Naive B cell (primary cell): ENCODE results near the gene PPP1R1B. TPM values are rescaled to one million over a fixed set of nuclear protein-coding genes. Genes with fewer than 3 reads are reported as not detected.

Experiments
- ATAC-seq, 2 donors: fragments of 150-1000 bp; cut with Tn5 transposase; 2 replicates each; pipeline ENCODE4 v1.10.0; 2021; ENCODE audit warnings: low read depth in 2 of 2, mild to moderate bottlenecking in 2 of 2, moderate library complexity in 2 of 2
- DNase-seq: peaks from one replicate; pipeline ENCODE4 v3.0.0; 2022
- H3K27ac Mint-ChIP-seq, 6 donors: one replicate each; pipeline ENCODE4 v1.8.0; 2020 to 2022; ENCODE audit warnings: mild to moderate bottlenecking in 6 of 6, mixed read lengths in 6 of 6, moderate library complexity in 5 of 6, inconsistent platforms in 2 of 6
- H3K27me3 Mint-ChIP-seq, 3 donors: one replicate each; pipeline ENCODE4 v1.8.0; 2021 to 2022; ENCODE audit warnings: mixed read lengths in 3 of 3, mild to moderate bottlenecking in 1 of 3
- H3K36me3 Mint-ChIP-seq, 2 donors: one replicate each; pipeline ENCODE4 v1.8.0; 2020 to 2022; ENCODE audit warnings: mixed read lengths in 2 of 2, inconsistent platforms in 1 of 2, mild to moderate bottlenecking in 1 of 2
- H3K4me1 Mint-ChIP-seq, 3 donors: one replicate each; pipeline ENCODE4 v1.8.0; 2020 to 2022; ENCODE audit warnings: mixed read lengths in 3 of 3, inconsistent platforms in 1 of 3, mild to moderate bottlenecking in 1 of 3, moderate library complexity in 1 of 3
- H3K4me3 Mint-ChIP-seq, 8 donors: one replicate each; pipeline ENCODE4 v1.8.0; 2020 to 2022; ENCODE audit warnings: mild to moderate bottlenecking in 8 of 8, mixed read lengths in 8 of 8, moderate library complexity in 8 of 8, inconsistent platforms in 2 of 8
- H3K9me3 Mint-ChIP-seq, 7 donors: one replicate each; pipeline ENCODE4 v1.8.0; 2020 to 2022; ENCODE audit warnings: mixed read lengths in 7 of 7, mild to moderate bottlenecking in 5 of 7, inconsistent platforms in 2 of 7, moderate library complexity in 1 of 7
- polyA plus RNA-seq, 6 donors: library from polyadenylated mRNA; unstranded; fragments of 300-500 nt; fragmentation: Illumina TruSeq; gene quantifications; one replicate each; pipeline ENCODE4 v1.2.3, GENCODE V29; 2021; ENCODE audit warnings: low read depth in 6 of 6

PPP1R1B gene
- polyA plus RNA-seq, 6 donors from 2014 or later: 0.12 TPM; not detected in 5

- H3K27me3 Mint-ChIP-seq: no peaks in the 10 kb centered on the region
- DNase-seq (peak; percentile 54), ATAC-seq (peak; percentile 60 to 68)
- no peaks in the 10 kb centered on the region for H3K9me3 Mint-ChIP-seq
- peaks cover 80 to 84% (median 80%) of the 10 kb centered on the region in 3 donors for H3K4me1 Mint-ChIP-seq
- H3K4me3 Mint-ChIP-seq: peak overlapping the region; percentile 33 to 82 (median 66)
- H3K36me3 Mint-ChIP-seq: no peaks in the 10 kb centered on the region
- H3K27ac Mint-ChIP-seq: peak overlapping the region; percentile 38 to 98 (median 76)
Observed at GRCh38 chr17:39676198-39676819, 49.6 kb downstream of the PPP1R1B start.

GRCh38 chr17:39677072-39677471 lies 50.3 kb downstream of the PPP1R1B start:
- DNase-seq (no peak), ATAC-seq (no peak)
- Mint-ChIP-seq H3K4me3 (peak overlapping the region; percentile 19 to 84 (median 62)), H3K36me3 (no peaks in the 10 kb centered on the region), H3K27ac (peak overlapping the region; percentile 46 to 98 (median 72)), H3K27me3 (no peaks in the 10 kb centered on the region), H3K9me3 (no peaks in the 10 kb centered on the region), H3K4me1 (peaks cover 74 to 79% (median 79%) of the 10 kb centered on the region in 3 donors)

GRCh38 chr17:39677542-39678339 lies 51.0 kb downstream of the PPP1R1B start:
- peaks cover 0 to 2% of the 10 kb centered on the region in 2 donors for H3K36me3 Mint-ChIP-seq
- DNase-seq (no peak), ATAC-seq (no peak)
- peak overlapping the region; percentile 69 to 98 (median 91) for H3K27ac Mint-ChIP-seq
- no peaks in the 10 kb centered on the region for H3K9me3 Mint-ChIP-seq
- H3K4me3 Mint-ChIP-seq: peak overlapping the region; percentile 19 to 84 (median 62)
- peaks cover 71 to 76% (median 72%) of the 10 kb centered on the region in 3 donors for H3K4me1 Mint-ChIP-seq
- H3K27me3 Mint-ChIP-seq: no peaks in the 10 kb centered on the region

- ATAC-seq (no peak), DNase-seq (no peak)
- Mint-ChIP-seq H3K27me3 (no peaks in the 10 kb centered on the region), H3K4me1 (peaks cover 71 to 75% (median 72%) of the 10 kb centered on the region in 3 donors), H3K4me3 (peak overlapping the region in 6 of 8 donors; percentile 32 to 91 (median 75)), H3K9me3 (no peaks in the 10 kb centered on the region), H3K36me3 (peaks cover 5 to 10% of the 10 kb centered on the region in 2 donors), H3K27ac (peak overlapping the region; percentile 92 to 98 (median 96))
Observed at GRCh38 chr17:39678340-39679116, 51.8 kb downstream of the PPP1R1B start.

- peaks cover 5 to 15% of the 10 kb centered on the region in 2 donors for H3K36me3 Mint-ChIP-seq
- peak overlapping the region; percentile 48 to 91 (median 74) for H3K4me3 Mint-ChIP-seq
- DNase-seq (peak; percentile 62), ATAC-seq (peak; percentile 78 to 81)
- H3K9me3 Mint-ChIP-seq: no peaks in the 10 kb centered on the region
- no peaks in the 10 kb centered on the region for H3K27me3 Mint-ChIP-seq
- H3K4me1 Mint-ChIP-seq: peaks cover 66 to 69% (median 67%) of the 10 kb centered on the region in 3 donors
- peak overlapping the region; percentile 92 to 98 (median 96) for H3K27ac Mint-ChIP-seq
Observed at GRCh38 chr17:39679521-39680192, 52.9 kb downstream of the PPP1R1B start.

GRCh38 chr17:39683295-39683939 lies 56.7 kb downstream of the PPP1R1B start:
- H3K4me3 Mint-ChIP-seq: peak overlapping the region in 1 of 8 donors; percentile 30
- peak overlapping the region in 1 of 6 donors; percentile 54 for H3K27ac Mint-ChIP-seq
- peaks cover 0 to 3% (median 0%) of the 10 kb centered on the region in 7 donors for H3K9me3 Mint-ChIP-seq
- H3K36me3 Mint-ChIP-seq: peaks cover 9 to 26% of the 10 kb centered on the region in 2 donors
- ATAC-seq (no peak), DNase-seq (no peak)
- H3K27me3 Mint-ChIP-seq: no peaks in the 10 kb centered on the region
- H3K4me1 Mint-ChIP-seq: peaks cover 44 to 56% (median 50%) of the 10 kb centered on the region in 3 donors

- H3K4me1 Mint-ChIP-seq: peaks cover 41 to 50% (median 46%) of the 10 kb centered on the region in 3 donors
- no peaks in the 10 kb centered on the region for H3K27me3 Mint-ChIP-seq
- H3K36me3 Mint-ChIP-seq: peaks cover 9 to 30% of the 10 kb centered on the region in 2 donors
- peaks cover 0 to 6% (median 0%) of the 10 kb centered on the region in 7 donors for H3K9me3 Mint-ChIP-seq
- H3K4me3 Mint-ChIP-seq: peak overlapping the region in 1 of 8 donors; percentile 57
- H3K27ac Mint-ChIP-seq: peak overlapping the region in 1 of 6 donors; percentile 44
- no peak for DNase-seq
- ATAC-seq: no peak
Observed at GRCh38 chr17:39684369-39685192, 57.8 kb downstream of the PPP1R1B start.

Other genes with a start within 250 kb of the PPP1R1B start
- 1 to 10 TPM in 5 of 6 donors, under 1 TPM in 1; 0.74 to 7.2 (median 4.0) TPM for gene FBXL20, start 225.3 kb upstream of the PPP1R1B start, polyA plus RNA-seq
- gene MED1, start 175.7 kb upstream of the PPP1R1B start, polyA plus RNA-seq: 10 to 100 TPM in 5 of 6 donors, 1 to 10 TPM in 1; 6.9 to 24.4 (median 20.2) TPM
- gene CDK12, start 165.5 kb upstream of the PPP1R1B start, polyA plus RNA-seq: 1 to 10 TPM in 5 of 6 donors, under 1 TPM in 1; 0.32 to 8.1 (median 4.3) TPM
- under 1 TPM in 1 of 6 donors, not detected in 5; 0.09 TPM for gene NEUROD2, start 19.0 kb upstream of the PPP1R1B start, polyA plus RNA-seq
- 10 to 100 TPM; 30.7 to 53.7 (median 42.0) TPM for gene STARD3, start 10.2 kb downstream of the PPP1R1B start, polyA plus RNA-seq
- under 1 TPM in 3 of 6 donors, not detected in 3; 0.12 to 0.25 (median 0.24) TPM for gene TCAP, start 38.4 kb downstream of the PPP1R1B start, polyA plus RNA-seq
- gene PNMT, start 41.5 kb downstream of the PPP1R1B start, polyA plus RNA-seq: not detected
- 10 to 100 TPM in 2 of 6 donors, 1 to 10 TPM in 4; 7.2 to 18.2 (median 9.1) TPM for gene PGAP3, start 61.1 kb downstream of the PPP1R1B start, polyA plus RNA-seq
- gene ERBB2, start 73.1 kb downstream of the PPP1R1B start, polyA plus RNA-seq: 1 to 10 TPM in 3 of 6 donors, under 1 TPM in 3; 0.20 to 3.0 (median 1.1) TPM
- gene MIEN1, start 103.6 kb downstream of the PPP1R1B start, polyA plus RNA-seq: 100 to 1,000 TPM in 5 of 6 donors, 10 to 100 TPM in 1; 99.3 to 135 (median 123) TPM
- under 1 TPM in 3 of 6 donors, not detected in 3; 0.23 to 0.65 (median 0.29) TPM for gene GRB7, start 111.0 kb downstream of the PPP1R1B start, polyA plus RNA-seq
- 100 to 1,000 TPM in 1 of 6 donors, 10 to 100 TPM in 4, under 1 TPM in 1; 0.75 to 127 (median 39.8) TPM for gene IKZF3, start 237.4 kb downstream of the PPP1R1B start, polyA plus RNA-seq
- gene ZPBP2, start 241.2 kb downstream of the PPP1R1B start, polyA plus RNA-seq: under 1 TPM in 5 of 6 donors, not detected in 1; 0.16 to 0.80 (median 0.38) TPM